Measurements from ENCODE around the gene UBE2F. TPM values are rescaled to one million over a fixed set of nuclear protein-coding genes. Genes with fewer than 3 reads are reported as not detected.

UBE2F gene
- total RNA-seq, 4 donors from 2014 or later = 38.8 to 61.5 (median 45.1) TPM

- TF ChIP-seq, protein P1, sequence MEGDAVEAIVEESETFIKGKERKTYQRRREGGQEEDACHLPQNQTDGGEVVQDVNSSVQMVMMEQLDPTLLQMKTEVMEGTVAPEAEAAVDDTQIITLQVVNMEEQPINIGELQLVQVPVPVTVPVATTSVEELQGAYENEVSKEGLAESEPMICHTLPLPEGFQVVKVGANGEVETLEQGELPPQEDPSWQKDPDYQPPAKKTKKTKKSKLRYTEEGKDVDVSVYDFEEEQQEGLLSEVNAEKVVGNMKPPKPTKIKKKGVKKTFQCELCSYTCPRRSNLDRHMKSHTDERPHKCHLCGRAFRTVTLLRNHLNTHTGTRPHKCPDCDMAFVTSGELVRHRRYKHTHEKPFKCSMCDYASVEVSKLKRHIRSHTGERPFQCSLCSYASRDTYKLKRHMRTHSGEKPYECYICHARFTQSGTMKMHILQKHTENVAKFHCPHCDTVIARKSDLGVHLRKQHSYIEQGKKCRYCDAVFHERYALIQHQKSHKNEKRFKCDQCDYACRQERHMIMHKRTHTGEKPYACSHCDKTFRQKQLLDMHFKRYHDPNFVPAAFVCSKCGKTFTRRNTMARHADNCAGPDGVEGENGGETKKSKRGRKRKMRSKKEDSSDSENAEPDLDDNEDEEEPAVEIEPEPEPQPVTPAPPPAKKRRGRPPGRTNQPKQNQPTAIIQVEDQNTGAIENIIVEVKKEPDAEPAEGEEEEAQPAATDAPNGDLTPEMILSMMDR (IDR thresholded peaks at IDR 0.05; ENCODE audit: low read depth) = no peak
These were observed 15.4 kb downstream of the UBE2F start for GRCh38 chr2:237982039-237982725.

GRCh38 chr2:237983922-237984321 lies 17.1 kb downstream of the UBE2F start:
- TF ChIP-seq, protein P1 (IDR thresholded peaks at IDR 0.05; ENCODE audit: low read depth) = no peak

DNA sequence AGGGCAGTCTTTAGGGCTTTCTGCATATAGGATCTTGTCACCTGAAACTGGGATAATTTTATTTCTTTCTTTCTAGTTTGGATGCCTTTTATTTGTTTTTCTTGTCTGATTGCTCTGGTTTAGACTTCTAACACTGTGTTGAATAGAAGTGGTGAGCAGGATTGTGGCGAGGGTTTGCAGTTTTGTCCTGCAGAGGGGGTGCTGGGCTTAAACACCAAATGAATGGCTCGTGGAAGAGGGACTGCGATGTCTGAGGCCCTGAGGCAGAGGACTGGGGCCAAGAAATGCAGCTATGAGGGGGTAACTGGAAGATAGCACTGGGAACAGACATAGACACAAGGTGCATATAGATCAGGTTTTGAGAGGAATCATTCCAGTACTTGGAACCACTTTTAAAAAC lies 20.5 kb downstream of the UBE2F start:
- TF ChIP-seq, protein P1 (IDR thresholded peaks at IDR 0.05; ENCODE audit: low read depth) = no peak

DNA sequence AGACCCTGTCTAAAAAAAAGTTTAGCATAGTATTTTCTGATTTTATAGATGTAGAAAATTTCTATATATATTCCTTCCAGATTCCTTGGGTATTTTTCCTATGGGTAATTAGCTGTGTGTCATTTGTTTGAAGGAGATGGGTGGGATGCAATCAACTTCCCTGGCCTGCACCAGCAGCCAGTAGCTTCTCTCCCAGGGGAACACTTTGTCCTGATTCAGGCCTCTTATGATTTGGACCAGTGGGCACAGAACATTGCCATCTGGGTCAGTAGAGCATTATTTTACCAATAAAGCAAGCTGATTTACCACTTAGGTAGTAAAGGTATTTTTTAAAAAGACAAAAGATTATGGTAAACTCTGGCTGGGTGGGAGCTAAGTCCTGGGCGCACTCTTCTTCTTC lies 26.9 kb downstream of the UBE2F start:
- TF ChIP-seq, protein P1 (IDR thresholded peaks at IDR 0.05; ENCODE audit: low read depth) = no peak

- TF ChIP-seq, protein P1 (IDR thresholded peaks at IDR 0.05; ENCODE audit: low read depth) = no peak
These were observed 28.2 kb downstream of the UBE2F start for GRCh38 chr2:237995036-237995435.

DNA sequence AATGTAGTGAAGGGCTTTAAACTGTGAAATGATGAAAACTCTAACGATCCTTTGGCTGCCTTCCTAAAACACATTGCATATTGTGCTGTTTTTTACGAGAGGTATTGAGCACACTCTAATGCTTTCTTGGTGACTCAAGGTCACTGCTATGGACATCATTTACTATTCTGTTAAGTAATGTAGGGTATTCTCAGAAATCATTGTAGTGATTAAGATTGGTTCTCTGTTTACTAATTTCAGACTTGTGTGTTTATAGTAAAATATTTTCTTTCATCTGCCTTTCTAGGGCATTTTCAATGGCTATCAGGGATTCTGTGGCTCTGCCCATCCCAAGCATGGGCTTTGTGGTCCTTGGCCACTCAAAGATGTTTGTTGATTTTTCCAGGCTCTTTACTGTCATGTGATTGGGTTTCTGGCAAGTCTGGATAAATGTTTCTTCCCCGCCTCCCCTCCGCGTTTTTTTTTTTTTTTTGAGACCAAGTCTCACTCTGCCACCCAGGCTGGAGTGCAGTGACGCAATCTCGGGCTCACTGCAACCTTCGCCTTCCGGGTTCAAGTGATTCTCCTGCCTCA lies 29.3 kb downstream of the UBE2F start:
- TF ChIP-seq, protein P1 (IDR thresholded peaks at IDR 0.05; ENCODE audit: low read depth) = no peak

DNA sequence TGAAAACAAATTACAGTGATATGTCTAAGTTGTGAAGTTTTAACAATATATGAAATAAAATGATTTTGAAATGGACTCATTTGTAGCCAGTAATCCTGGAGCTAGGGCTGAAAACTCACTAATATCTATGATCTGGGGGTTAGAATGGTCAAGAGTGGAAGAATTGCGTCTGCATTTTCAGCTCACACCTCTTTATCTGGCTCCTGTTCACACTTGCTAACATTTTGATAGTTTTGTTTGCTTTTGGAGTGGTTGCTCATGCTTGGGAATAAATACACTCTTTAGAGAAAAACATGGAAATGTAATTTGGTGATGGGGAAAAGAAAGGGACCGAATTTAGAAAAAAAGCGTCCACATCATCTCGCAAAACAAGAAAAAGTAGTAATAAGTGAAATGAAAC lies 30.7 kb downstream of the UBE2F start:
- TF ChIP-seq, protein P1 (IDR thresholded peaks at IDR 0.05; ENCODE audit: low read depth) = no peak

All from subcutaneous adipose tissue (tissue), 4 donors.